Ovary (tissue), 9 donors: ENCODE results near the gene RAB15. TPM values are rescaled to one million over a fixed set of nuclear protein-coding genes. Genes with fewer than 3 reads are reported as not detected.

Source experiments
- DNase-seq, 5 donors: peaks; one replicate each; pipeline ENCODE4 v3.0.0-alpha.2; 2019 to 2020
- H3K27ac ChIP-seq, 2 donors: fragments of 200-600 bp; one replicate each; pipeline versions ENCODE4 v1.5.1 to v1.8.0; 2019 to 2022
- H3K27me3 ChIP-seq: fragments of 200-600 bp; one replicate; pipeline ENCODE4 v1.8.0; 2022
- H3K36me3 ChIP-seq: fragments of 200-600 bp; sonication (generic); one replicate; pipeline ENCODE4 v1.5.1; 2019
- H3K4me1 ChIP-seq: one replicate; pipeline ENCODE4 v1.8.1; 2013; ENCODE audit warnings: mild to moderate bottlenecking, moderate library complexity; ENCODE audit not compliant: insufficient read depth
- H3K4me3 ChIP-seq: fragments of 200-600 bp; sonication (generic); one replicate; pipeline ENCODE4 v1.5.1; 2017
- H3K9me3 ChIP-seq, 2 donors: fragments of 200-600 bp in 1 of 2; sonication (generic) in 1 of 2; one replicate each; pipeline versions ENCODE4 v1.5.1 to v1.8.1; 2013 to 2019; ENCODE audit warnings: mild to moderate bottlenecking in 1 of 2, moderate library complexity in 1 of 2
- EP300 ChIP-seq: sonication (generic); formaldehyde crosslinking; IDR thresholded peaks from one replicate; pipeline ENCODE4 v1.6.1; 2017; ENCODE audit warnings: antibody characterized with exemption
- POLR2A ChIP-seq: fragments of 450-650 bp; IDR thresholded peaks from one replicate; pipeline ENCODE4 v1.6.1; 2017; ENCODE audit warnings: antibody characterized with exemption, mild to moderate bottlenecking, moderate library complexity
- WGBS, 3 donors: extraction: QIAGEN DNeasy Blood & Tissue Kit in 1 of 3; methylation state at CpG; one replicate each; pipeline versions ENCODE4 v1.1.5 to v1.1.7; 2013 to 2017; 5-methylcytosine and 5-hydroxymethylcytosine counted together
- intact Hi-C, 4 donors: fragments of 100-400 bp; cut with DNase I; formaldehyde crosslinking; loops; one replicate each; pipeline versions ENCODE4 v1.11.0 to v1.15.1; 2022 to 2023
- polyA plus RNA-seq, 2 donors: library from polyadenylated mRNA; stranded (reverse); fragments of 200-250 nt in 1 of 2; fragments of 350-450 nt in 1 of 2; fragmentation: Illumina TruSeq in 1 of 2; extraction: RNeasy Lipid Tissue Mini Kit (QIAGEN cat#74804) in 1 of 2; gene quantifications; one replicate each; pipeline ENCODE4 v1.2.3, GENCODE V29; 2013 to 2014
- total RNA-seq, 7 donors: library from RNA; depleted of rRNA in 2 of 7; stranded (reverse); fragments of >200 nt in 2 of 7; fragmentation: NEBNext Ultra II Directional in 3 of 7; extraction: Animal tissue kit (Norgen Biotek cat#: 25700) in 3 of 7; gene quantifications; one replicate each; pipeline versions ENCODE4 v1.1.0 to v1.2.4, GENCODE V29; 2016 to 2023
- TF ChIP-seq, protein P1 (sequence below), 3 donors: fragments of 450-650 bp in 2 of 3; fragments of 200-600 bp in 1 of 3; IDR thresholded peaks; one replicate each; pipeline versions ENCODE4 v1.5.1 to v1.8.0; 2016 to 2022; ENCODE audit warnings: antibody characterized with exemption in 3 of 3, mild to moderate bottlenecking in 1 of 3
- donor health status: DM: no; HTN: no; CAD: no; lungs with moderate emphysema.
- donor health status: DM: no; HTN: no; CAD: no.
- donor health status: Bipolar disorder and iron deficiency.
- donor health status: DM: yes; HTN: yes; CAD: no.
- donor health status: DM: no; HTN: no; CAD: no.
- donor health status: DM: yes; HTN: yes; CAD: no.

RAB15 gene
- total and polyA plus RNA-seq, 9 donors: 0.83 to 5.7 (median 2.5) TPM

DNA sequence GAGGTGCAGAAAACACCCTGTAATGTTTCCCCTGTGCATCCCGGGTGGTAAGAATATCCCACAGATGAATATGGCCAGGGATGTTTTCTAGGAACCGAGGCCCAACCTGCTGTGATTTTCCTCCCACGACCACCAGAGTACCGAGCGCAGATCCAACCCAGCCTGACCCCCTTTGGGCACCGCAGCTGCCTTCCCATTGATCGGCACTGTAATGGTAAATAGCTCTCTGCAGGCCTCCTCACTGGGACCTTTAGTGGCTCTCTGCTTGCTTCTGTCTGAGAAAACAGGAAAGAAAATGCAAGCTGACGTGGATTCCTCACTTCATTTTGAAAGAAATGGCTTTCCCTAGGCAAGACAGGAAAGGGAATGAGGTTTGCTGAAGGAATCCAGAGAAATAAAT, 2.4 kb upstream of the RAB15 start:
- no peak for DNase-seq
- Histone ChIP-seq H3K9me3 (no peaks in the 10 kb centered on the region), H3K36me3 (no peaks in the 10 kb centered on the region), H3K4me3 (no peak overlapping the region), H3K4me1 (peaks cover 2% of the 10 kb centered on the region), H3K27ac (no peak overlapping the region), H3K27me3 (no peaks in the 10 kb centered on the region)
- TF ChIP-seq, protein P1, sequence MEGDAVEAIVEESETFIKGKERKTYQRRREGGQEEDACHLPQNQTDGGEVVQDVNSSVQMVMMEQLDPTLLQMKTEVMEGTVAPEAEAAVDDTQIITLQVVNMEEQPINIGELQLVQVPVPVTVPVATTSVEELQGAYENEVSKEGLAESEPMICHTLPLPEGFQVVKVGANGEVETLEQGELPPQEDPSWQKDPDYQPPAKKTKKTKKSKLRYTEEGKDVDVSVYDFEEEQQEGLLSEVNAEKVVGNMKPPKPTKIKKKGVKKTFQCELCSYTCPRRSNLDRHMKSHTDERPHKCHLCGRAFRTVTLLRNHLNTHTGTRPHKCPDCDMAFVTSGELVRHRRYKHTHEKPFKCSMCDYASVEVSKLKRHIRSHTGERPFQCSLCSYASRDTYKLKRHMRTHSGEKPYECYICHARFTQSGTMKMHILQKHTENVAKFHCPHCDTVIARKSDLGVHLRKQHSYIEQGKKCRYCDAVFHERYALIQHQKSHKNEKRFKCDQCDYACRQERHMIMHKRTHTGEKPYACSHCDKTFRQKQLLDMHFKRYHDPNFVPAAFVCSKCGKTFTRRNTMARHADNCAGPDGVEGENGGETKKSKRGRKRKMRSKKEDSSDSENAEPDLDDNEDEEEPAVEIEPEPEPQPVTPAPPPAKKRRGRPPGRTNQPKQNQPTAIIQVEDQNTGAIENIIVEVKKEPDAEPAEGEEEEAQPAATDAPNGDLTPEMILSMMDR (IDR thresholded peaks at IDR 0.05): no peak
- TF ChIP-seq POLR2A (no peak), EP300 (no peak)
- WGBS, 3 donors: 57 to 67% (median 61%) methylated on average over 8 of the region's 8 CpGs
- intact Hi-C loops: loop anchor here in 1 of 4 donors (5.0 kb wide), 1 partner anchor 152 kb away; no protein-coding TSS in a partner anchor

DNA sequence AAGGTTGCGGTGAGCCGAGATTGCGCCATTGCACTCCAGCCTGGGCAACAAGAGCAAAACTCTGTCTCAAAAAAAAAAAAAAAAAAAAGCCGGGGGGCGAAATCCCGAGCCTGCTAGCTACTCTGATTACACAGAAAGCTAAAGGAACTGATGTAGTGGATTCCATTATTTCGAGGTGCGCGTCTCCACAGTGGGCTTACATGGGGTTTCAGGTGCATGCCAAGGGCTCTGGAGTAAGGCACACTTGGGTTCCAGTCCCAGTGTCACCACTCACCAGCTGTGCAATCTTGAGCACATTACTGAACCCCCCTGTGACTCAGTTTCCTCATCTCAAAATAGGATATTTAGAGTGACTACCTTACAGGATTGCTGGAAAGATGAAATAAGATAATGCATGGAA, 1.7 kb upstream of the RAB15 start:
- no peak for DNase-seq
- intact Hi-C loops: loop anchor here in 1 of 4 donors (5.0 kb wide), 1 partner anchor 152 kb away; no protein-coding TSS in a partner anchor
- TF ChIP-seq POLR2A: no peak
- TF ChIP-seq EP300: no peak
- TF ChIP-seq, protein P1 (IDR thresholded peaks at IDR 0.05): no peak

DNA sequence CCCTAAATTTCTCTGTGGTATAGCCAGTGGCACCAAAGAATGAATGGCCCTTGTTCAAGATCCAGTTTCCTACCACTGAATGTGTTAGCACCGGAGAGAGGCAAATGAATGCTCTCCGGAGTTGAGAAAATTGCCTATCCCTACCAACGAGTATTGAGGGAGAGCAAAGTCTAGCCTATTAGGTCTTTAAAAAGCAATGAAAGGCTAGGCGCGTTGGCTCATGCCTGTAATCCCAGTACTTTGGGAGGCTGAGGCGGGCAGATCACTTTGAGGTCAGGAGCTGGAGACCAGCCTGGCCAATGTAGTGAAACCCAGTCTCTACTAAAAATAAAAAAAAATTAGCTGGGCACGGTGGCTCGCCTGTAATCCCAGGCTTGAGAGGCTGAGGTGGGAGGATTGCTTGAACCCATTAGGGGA, 898 bp upstream of the RAB15 start:
- Histone ChIP-seq H3K4me1 (peaks cover 2% of the 10 kb centered on the region), H3K36me3 (no peaks in the 10 kb centered on the region), H3K27ac (no peak overlapping the region), H3K4me3 (no peak overlapping the region), H3K9me3 (no peaks in the 10 kb centered on the region), H3K27me3 (no peaks in the 10 kb centered on the region)
- no peak for DNase-seq
- intact Hi-C loops: loop anchor here in 1 of 4 donors (5.0 kb wide), 1 partner anchor 151 kb away; no protein-coding TSS in a partner anchor
- TF ChIP-seq POLR2A (no peak), EP300 (no peak)
- TF ChIP-seq, protein P1 (IDR thresholded peaks at IDR 0.05): no peak
- WGBS, 3 donors: 72 to 82% (median 73%) methylated on average over 8 of the region's 8 CpGs

More for the DNA sequence above, 1.7 kb upstream of the RAB15 start:
- Histone ChIP-seq H3K36me3 (no peaks in the 10 kb centered on the region), H3K4me1 (peaks cover 2% of the 10 kb centered on the region), H3K9me3 (no peaks in the 10 kb centered on the region), H3K27ac (no peak overlapping the region), H3K27me3 (no peaks in the 10 kb centered on the region), H3K4me3 (no peak overlapping the region)
- 90 to 96% (median 96%) methylated on average over 9 of the region's 9 CpGs for WGBS, 3 donors

DNA sequence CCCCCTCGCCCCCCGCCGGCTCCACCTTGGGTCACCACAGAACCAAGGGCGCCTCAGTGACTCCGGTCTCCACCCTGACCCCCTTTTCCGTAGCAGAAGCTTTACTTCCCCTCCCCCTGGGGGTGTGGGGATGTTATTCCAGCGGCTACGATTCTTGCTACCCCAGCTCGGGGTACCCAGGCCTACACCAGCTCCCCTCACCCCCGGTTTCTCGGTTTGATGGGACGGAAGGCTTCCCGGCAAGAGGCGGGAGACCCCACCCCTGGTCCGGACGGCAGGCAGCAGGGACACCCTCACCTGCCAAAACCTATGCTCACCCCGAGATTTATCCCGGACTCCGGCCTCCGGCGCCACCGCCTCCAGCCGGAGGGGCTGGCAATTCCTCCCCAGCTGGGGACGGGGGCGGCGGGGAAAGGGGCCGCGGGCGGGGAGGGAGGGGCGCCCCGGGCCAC, 619 bp downstream of the RAB15 start:
- Histone ChIP-seq H3K4me1 (peaks cover 2% of the 10 kb centered on the region), H3K27ac (peak overlapping the region in 1 of 2 donors; percentile 44), H3K9me3 (no peaks in the 10 kb centered on the region), H3K36me3 (no peaks in the 10 kb centered on the region), H3K27me3 (no peaks in the 10 kb centered on the region), H3K4me3 (peak overlapping the region; percentile 60)
- DNase-seq: no peak
- no peak for TF ChIP-seq EP300
- TF ChIP-seq POLR2A: no peak
- intact Hi-C loops: loop anchor here in 1 of 4 donors (5.0 kb wide), 1 partner anchor 149 kb away; no protein-coding TSS in a partner anchor
- WGBS, 3 donors: 2 to 5% (median 2%) methylated on average over 21 to 31 of the region's 31 CpGs

DNA sequence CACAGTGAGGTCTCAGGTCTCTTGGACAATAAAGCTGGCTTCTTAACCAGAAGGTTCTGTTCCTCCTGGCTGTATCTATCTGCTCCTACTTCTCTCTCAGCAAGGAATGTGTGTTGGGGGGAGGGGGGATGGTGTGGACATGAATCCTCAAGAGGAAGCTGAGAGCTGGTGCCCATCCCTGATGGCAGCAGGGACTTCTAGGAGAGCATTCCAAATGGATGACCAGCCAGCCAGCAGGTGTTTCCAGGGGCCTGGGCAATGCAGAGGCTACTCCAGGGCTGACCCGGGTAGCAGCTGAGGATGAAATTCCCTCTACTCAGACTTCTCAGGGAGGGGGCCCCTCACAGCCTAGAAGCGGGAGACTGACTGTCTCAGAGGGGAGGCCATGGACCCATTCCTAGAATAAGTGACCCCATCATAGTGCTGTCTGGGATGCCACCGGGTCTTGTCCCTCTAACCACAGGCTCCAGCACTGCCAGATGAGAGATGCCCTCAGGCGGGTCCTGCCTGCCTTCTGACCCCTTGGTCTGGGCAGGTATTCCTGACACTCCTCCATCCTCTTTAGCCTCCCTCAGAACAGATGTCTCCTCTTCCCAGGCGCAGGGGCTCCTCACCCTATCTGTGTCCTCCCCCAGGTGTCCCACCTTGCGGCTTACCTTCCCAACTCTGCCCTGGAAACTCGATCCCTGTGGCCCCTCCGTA, 1.2 kb downstream of the RAB15 start:
- Histone ChIP-seq H3K9me3 (no peaks in the 10 kb centered on the region), H3K4me3 (peak overlapping the region; percentile 60), H3K36me3 (no peaks in the 10 kb centered on the region), H3K27ac (no peak overlapping the region), H3K27me3 (no peaks in the 10 kb centered on the region), H3K4me1 (peaks cover 2% of the 10 kb centered on the region)
- intact Hi-C loops: loop anchor here in 1 of 4 donors (5.0 kb wide), 1 partner anchor 149 kb away; no protein-coding TSS in a partner anchor
- TF ChIP-seq POLR2A (no peak), EP300 (no peak)
- TF ChIP-seq, protein P1 (IDR thresholded peaks at IDR 0.05): no peak
- WGBS, 3 donors: 46 to 54% (median 50%) methylated on average over 8 of the region's 8 CpGs
- no peak for DNase-seq
